HT-29 (cell line): ENCODE measurements around the gene SLC22A5. TPM values are rescaled to one million over a fixed set of nuclear protein-coding genes. Genes with fewer than 3 reads are reported as not detected.
"Not testable (repeated sequence)": the region's sequence is repeated elsewhere in the genome, so short reads cannot be mapped to it uniquely, and the experiment has no call there.

Source experiments
- DNase-seq: peaks from one replicate; pipeline ENCODE4 v3.0.0-alpha.2; 2015; ENCODE audit warnings: low spot score
- total RNA-seq: library from RNA; depleted of rRNA; stranded (reverse); fragments of >200 nt; shearing (Covaris generic); gene quantifications from 2 replicates; pipeline ENCODE4 v1.2.3, GENCODE V29; 2014

Gene SLC22A5
- total RNA-seq, 1 experiment from 2014 or later: 6.6 TPM

GRCh38 chr5:132411304-132412013 is 41.9 kb downstream of the SLC22A5 start:
- DNase-seq: peak; percentile 73

- DNase-seq: no peak
Observed at GRCh38 chr5:132413567-132413966, 44.1 kb downstream of the SLC22A5 start.

DNA sequence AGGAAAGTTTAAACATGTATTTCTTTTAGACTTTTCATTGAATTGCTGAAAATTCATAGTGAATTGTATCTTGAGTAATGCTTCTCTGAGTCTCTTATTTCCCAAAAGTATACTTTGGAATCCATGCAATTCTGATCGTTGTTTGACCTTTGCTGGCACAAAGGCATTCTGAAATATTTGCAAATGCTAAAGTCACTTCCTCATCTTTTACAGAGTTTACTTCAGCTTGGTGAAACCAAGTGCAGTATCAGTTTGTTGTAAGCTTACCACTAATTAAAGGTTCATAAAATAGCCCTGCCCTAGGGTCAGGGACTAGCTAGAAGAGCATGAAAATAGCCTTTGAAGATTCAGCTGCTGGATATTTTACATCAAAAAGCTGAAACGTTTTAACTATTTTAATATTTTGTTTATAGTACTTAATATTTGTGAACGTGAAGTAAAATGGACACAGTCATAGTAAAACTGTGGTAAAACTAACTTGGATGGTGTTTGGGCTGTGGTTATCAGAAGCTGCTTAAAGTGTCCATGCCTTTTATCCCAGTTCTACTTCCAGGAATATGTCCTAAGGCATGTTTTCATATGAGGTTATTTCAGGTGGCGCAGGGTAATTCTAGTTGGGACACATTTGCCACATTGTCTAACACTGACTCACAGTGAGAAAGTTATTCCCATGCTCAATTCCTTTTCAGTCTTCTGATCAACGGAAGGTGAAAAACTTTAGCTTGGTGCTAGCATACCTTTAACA is 45.3 kb downstream of the SLC22A5 start:
- peak; percentile 88 for DNase-seq

DNA sequence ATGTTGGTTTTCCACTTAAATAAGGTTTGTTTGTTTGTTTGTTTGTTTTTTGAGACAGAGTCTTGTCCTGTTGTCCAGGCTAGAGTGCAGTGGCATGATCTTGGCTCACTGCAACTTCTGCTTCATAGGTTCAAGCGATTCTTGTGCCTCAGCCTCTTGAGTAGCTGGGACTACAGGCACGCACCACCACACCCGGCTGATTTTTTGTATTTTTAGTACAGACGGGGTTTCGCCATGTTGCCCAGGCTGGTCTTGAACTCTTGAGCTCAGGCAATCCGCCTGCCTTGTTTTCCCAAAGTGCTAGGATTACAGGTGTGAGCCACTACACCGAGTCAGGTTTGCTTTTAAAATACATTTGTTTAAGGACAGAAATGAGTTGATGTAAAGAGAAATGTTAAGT is 46.0 kb downstream of the SLC22A5 start:
- not testable (repeated sequence) for DNase-seq

GRCh38 chr5:132416306-132417009 is 46.9 kb downstream of the SLC22A5 start:
- no peak for DNase-seq

GRCh38 chr5:132417010-132417439 is 47.5 kb downstream of the SLC22A5 start:
- no peak for DNase-seq

- DNase-seq: no peak
Observed at GRCh38 chr5:132417461-132417860, 48.0 kb downstream of the SLC22A5 start.

DNA sequence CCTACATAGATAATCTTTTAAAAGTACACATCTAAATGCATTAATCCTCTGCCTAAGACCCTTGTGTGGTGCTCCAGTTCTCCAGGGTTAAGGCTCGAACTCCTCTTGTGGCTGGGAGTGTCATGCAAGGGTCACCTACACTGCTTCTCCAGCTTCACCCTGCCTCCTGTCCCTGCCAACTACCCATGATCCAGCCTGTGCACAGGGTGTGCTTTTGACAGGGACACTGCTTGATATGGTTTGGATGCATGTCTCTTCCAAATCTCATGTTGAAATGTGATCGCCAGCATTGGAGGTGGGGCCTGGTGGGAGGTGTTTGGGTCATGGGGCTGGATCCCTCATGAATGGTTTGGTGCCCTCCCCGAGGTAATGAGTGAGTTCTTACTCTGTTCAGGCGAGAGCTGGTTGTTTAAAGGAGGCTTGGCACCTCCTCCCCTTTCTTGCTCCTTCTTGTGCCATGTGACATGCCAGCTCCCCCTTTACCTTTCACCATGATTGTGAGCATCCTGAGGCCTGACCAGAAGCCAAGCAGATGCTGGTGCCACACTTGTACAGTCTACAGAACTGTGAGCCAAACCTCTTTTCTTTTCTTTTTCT is 48.5 kb downstream of the SLC22A5 start:
- no peak for DNase-seq

- no peak for DNase-seq
Observed at GRCh38 chr5:132418881-132419280, 49.4 kb downstream of the SLC22A5 start.

- DNase-seq: peak; percentile 76
Observed at GRCh38 chr5:132419502-132420468, 50.3 kb downstream of the SLC22A5 start.

DNA sequence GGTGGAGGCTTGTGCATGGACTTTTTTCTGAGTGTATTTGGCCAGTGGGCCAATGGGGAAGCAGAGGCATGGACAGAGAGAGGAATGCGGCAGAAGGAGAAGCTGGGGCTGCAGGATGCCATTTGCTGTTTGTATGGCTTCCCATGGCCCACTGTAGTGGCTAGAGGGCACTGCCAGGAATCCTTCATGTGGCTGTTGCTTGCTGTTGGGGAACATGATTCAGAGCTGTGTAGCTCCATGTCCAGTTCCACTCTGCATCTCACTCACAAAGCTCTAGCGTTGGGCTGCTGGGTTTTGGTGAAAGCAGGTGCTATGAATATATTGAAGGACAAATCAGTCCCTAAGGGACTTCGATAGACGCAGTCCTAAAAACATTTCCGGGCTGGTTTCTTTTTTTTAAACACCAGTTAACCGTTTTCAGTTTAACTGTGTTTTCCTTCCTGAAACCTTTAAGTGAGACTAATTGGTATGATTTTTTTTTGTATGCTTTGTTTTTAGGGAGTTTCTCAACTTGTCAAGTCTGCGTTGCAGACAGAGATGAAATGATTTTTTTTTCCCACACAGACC is 51.3 kb downstream of the SLC22A5 start:
- no peak for DNase-seq

DNA sequence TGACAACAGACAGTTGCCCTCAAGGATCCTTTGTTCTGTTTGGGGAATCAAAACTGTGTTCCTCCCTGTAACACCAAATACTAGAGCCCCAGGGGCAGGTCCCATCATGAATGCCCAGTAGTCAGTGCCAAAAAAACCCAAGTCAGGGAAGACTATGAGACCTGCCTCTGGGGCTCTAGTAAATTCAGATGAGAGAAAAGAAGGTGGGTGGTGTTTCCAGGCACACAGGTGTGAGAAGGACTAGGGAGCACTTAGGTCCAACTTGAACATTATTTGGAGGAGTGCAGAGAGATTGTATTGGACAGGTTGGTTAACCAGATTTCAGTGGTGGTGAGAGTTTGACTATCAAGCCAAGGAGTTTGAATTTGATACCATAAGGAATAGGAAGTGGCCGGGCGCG is 52.0 kb downstream of the SLC22A5 start:
- DNase-seq: no peak

- peak; percentile 78 for DNase-seq
Observed at GRCh38 chr5:132422720-132423437, 53.4 kb downstream of the SLC22A5 start.

DNA sequence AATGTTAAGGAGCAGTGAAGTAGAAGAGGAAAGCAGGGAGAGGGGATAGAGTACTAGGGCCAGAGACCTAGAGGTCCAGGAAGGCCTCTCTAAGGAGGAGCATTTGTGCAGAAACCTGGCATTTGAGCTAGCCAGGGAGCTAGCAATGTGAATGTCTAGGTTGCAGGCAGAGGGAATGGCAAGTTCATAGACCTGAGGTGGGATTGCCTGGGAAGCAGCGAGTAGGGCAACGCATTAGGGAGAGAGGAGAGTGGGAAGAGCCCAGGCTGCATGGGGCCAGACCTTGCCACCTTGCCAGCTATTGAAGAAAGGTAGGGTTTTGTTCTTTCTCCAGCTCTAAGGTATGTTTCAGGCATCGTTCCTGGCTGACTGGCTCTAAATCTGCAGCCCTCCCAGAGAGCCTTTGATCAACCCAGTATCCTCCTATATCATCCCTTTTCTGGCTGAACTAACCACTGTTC is 54.0 kb downstream of the SLC22A5 start:
- no peak for DNase-seq

DNA sequence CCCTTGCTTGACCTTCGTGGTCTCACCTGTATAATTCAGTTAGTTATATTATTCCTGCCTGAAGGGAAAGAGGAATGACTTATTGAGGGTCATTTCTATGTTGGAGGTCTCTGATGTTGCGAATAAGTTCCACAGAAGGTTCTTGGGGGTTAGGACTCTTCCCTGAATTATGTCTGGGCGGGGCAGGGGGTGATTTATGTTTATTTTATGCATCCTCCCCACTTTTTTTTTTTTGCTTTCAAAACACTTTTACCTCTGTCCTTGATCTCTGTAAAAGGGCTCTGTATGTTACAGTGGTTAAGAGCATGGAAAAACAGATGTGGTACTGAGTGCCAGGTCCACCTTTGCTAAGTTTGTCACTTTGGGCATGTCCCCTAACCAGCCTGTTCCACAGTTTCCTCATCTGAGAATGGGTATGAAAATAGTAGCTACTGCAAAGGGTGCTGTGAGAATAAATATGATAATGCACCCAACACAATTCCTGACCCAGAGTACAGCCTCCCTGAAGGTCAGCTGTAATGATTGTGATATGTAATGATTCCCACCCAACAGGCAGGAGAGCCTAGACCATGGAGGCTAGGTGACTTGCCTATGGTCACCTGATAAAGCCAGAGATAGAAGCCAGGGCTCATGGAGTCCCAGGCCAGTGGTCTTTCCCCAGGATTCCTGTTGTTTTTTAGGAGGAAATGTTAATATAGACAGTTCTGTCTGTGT is 54.8 kb downstream of the SLC22A5 start:
- no peak for DNase-seq

GRCh38 chr5:132425009-132425937 is 55.8 kb downstream of the SLC22A5 start:
- DNase-seq: no peak

DNA sequence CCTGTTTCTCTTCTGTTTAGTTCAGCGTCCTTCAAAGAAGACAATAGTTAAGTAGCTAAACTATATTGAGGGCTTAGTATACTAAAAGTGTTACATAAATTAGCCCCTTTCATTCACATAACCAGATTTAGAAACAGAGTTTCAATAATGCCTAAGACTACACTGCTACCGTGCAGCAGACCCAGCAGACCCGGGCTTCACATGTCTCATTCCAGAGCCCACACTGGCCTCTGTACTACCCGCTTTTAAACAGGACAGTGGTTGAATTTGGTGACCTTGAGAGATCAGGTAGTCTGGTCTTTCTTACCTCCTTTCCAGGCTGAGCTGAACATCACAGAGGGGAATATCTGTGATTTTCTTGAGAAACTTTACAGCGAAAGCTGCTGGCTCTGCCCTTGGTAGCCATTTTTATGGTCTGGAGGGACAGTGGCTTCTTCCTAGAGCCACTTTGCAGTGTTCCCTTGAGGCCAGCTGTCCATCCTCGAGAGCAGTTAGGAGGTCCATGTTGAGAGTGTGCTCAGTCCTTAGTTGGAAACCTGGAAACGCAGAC is 56.5 kb downstream of the SLC22A5 start:
- no peak for DNase-seq
